ENCODE data around the gene VWC2L. TPM values are rescaled to one million over a fixed set of nuclear protein-coding genes. Genes with fewer than 3 reads are reported as not detected.

VWC2L gene
- total and polyA plus RNA-seq, 10 of the 15 experiments (the other 5 are each of a cell fraction or from before 2014, with no cell fraction given), result not detected

- TF ChIP-seq IKZF1 (conservative IDR thresholded peaks at IDR 0.05) (no peak), PBX3 (IDR thresholded peaks at IDR 0.05; ENCODE audit: insufficient replicate concordance, low read depth, low read length) (no peak), ATF7 (IDR thresholded peaks at IDR 0.05; ENCODE audit: low read depth) (no peak), USF2 (IDR thresholded peaks at IDR 0.05; ENCODE audit: borderline replicate concordance, low read depth, low read length) (no peak), POU2F2 (IDR thresholded peaks at IDR 0.05; ENCODE audit: borderline replicate concordance, low read depth, low read length) (no peak), BCL3 (IDR thresholded peaks at IDR 0.05; ENCODE audit: borderline replicate concordance, insufficient read depth, low read depth, low read length, poor library complexity, severe bottlenecking) (no peak), HSF1 (IDR thresholded peaks at IDR 0.05; ENCODE audit: low read depth, low read length) (no peak), FOS (IDR thresholded peaks at IDR 0.05; ENCODE audit: borderline replicate concordance, extremely low read depth, insufficient read length) (no peak), CHD2 (IDR thresholded peaks at IDR 0.05; ENCODE audit: borderline replicate concordance, low read depth, low read length) (no peak), TARDBP (IDR thresholded peaks at IDR 0.05; ENCODE audit: borderline replicate concordance) (no peak)
Measured at GRCh38 chr2:214379227-214379626, 31.6 kb upstream of the VWC2L start (continued).
